Uterus (tissue), 4 donors: ENCODE data around the gene LRP8. TPM values are rescaled to one million over a fixed set of nuclear protein-coding genes. Genes with fewer than 3 reads are reported as not detected.

Experiments used
- DNase-seq, 2 donors: peaks; one replicate each; pipeline ENCODE4 v3.0.0-alpha.2; 2019 to 2020
- H3K27ac ChIP-seq, 2 donors: fragments of 200-600 bp; sonication (generic); 1 replicate in 1 of 2; 2 replicates in 1 of 2; pipeline ENCODE4 v1.5.1; 2016 to 2018
- H3K27me3 ChIP-seq, 2 donors: fragments of 200-600 bp; sonication (generic); one replicate each; pipeline ENCODE4 v1.5.1; 2018 to 2019; ENCODE audit warnings: control low read depth in 1 of 2
- H3K36me3 ChIP-seq, 2 donors: fragments of 200-600 bp; sonication (generic); one replicate each; pipeline ENCODE4 v1.5.1; 2019; ENCODE audit warnings: control low read depth in 1 of 2
- H3K4me1 ChIP-seq, 2 donors: fragments of 200-600 bp; sonication (generic); one replicate each; pipeline ENCODE4 v1.5.1; 2018 to 2019; ENCODE audit warnings: control low read depth in 1 of 2
- H3K4me3 ChIP-seq, 2 donors: fragments of 200-600 bp; sonication (generic); 1 replicate in 1 of 2; 2 replicates in 1 of 2; pipeline ENCODE4 v1.5.1; 2018 to 2019; ENCODE audit warnings: mild to moderate bottlenecking in 1 of 2
- H3K9me3 ChIP-seq, 2 donors: fragments of 200-600 bp; sonication (generic); one replicate each; pipeline ENCODE4 v1.5.1; 2019; ENCODE audit warnings: control low read depth in 1 of 2
- POLR2A ChIP-seq, 2 donors: fragments of 450-650 bp; IDR thresholded peaks; one replicate each; pipeline ENCODE4 v1.6.1; 2016; ENCODE audit warnings: antibody characterized with exemption in 2 of 2, mild to moderate bottlenecking in 1 of 2, moderate library complexity in 1 of 2
- intact Hi-C: fragments of 100-400 bp; cut with DNase I; formaldehyde crosslinking; loops from one replicate; pipeline ENCODE4 v1.15.1; 2023; ENCODE audit warnings: low total_unique reads
- total RNA-seq, 4 donors: library from RNA; depleted of rRNA in 3 of 4; stranded (reverse); fragments of >200 nt in 3 of 4; gene quantifications; one replicate each; pipeline versions ENCODE4 v1.1.0 to v1.2.4, GENCODE V29; 2014 to 2023
- TF ChIP-seq, protein P1 (sequence below), 4 experiments: fragments of 200-600 bp in 2 of 4; fragments of 450-650 bp in 2 of 4; sonication (generic) in 2 of 4; IDR thresholded peaks; one replicate each; pipeline ENCODE4 v1.5.1; 2016 to 2019; ENCODE audit warnings: antibody characterized with exemption in 4 of 4, mild to moderate bottlenecking in 2 of 4, moderate library complexity in 1 of 4
- donor health status: DM: yes; HTN: yes; CAD: no.

Gene LRP8
- 10 to 100 TPM in 1 of 4 donors, 1 to 10 TPM in 3; 1.5 to 15.3 (median 8.5) TPM for total RNA-seq

DNA sequence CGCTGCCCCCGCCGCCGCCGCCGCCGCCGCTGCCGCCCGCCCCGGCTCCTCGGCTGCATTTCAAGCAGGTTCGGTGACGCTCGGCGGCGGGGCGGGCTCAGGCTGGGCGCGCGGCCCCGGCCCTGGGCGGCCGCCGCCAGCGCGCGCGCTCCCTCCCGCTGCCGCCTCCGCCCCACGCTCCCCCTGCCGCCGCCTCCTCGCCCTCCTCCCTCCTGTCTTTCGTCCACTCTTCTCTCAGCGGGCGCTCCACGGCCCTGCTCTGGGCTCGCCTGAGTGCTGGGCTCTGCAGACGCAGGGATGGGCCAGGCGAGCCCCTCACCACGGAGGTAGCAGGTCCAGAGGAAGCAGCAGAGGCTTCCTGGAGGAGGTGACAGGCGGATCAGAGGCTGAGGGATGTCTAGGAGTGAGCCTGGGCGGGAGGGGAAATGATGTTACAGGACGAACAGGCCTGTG lies at the start of gene LRP8:
TSS of gene LRP8 (minus strand) at position 62 of the 453 bp plus-strand sequence. CDS start 158 bp downstream, outside the sequence.
- no peak for TF ChIP-seq POLR2A (IDR thresholded peaks at IDR 0.05)
- TF ChIP-seq, protein P1, sequence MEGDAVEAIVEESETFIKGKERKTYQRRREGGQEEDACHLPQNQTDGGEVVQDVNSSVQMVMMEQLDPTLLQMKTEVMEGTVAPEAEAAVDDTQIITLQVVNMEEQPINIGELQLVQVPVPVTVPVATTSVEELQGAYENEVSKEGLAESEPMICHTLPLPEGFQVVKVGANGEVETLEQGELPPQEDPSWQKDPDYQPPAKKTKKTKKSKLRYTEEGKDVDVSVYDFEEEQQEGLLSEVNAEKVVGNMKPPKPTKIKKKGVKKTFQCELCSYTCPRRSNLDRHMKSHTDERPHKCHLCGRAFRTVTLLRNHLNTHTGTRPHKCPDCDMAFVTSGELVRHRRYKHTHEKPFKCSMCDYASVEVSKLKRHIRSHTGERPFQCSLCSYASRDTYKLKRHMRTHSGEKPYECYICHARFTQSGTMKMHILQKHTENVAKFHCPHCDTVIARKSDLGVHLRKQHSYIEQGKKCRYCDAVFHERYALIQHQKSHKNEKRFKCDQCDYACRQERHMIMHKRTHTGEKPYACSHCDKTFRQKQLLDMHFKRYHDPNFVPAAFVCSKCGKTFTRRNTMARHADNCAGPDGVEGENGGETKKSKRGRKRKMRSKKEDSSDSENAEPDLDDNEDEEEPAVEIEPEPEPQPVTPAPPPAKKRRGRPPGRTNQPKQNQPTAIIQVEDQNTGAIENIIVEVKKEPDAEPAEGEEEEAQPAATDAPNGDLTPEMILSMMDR (IDR thresholded peaks at IDR 0.05) = peak in 1 of 4 experiments; percentile 14
- no peaks in the 10 kb centered on the region for H3K36me3 ChIP-seq
- no peaks in the 10 kb centered on the region for H3K27me3 ChIP-seq
- peaks cover 0 to 6% of the 10 kb centered on the region in 2 donors for H3K4me1 ChIP-seq
- H3K9me3 ChIP-seq = no peaks in the 10 kb centered on the region
- DNase-seq = peak; percentile 52 to 70
- intact Hi-C loops = no loop called here
- peak within 1 kb of the TSS; percentile 60 to 65 for H3K4me3 ChIP-seq
- peak within 1 kb of the TSS; percentile 8 to 54 for H3K27ac ChIP-seq

DNA sequence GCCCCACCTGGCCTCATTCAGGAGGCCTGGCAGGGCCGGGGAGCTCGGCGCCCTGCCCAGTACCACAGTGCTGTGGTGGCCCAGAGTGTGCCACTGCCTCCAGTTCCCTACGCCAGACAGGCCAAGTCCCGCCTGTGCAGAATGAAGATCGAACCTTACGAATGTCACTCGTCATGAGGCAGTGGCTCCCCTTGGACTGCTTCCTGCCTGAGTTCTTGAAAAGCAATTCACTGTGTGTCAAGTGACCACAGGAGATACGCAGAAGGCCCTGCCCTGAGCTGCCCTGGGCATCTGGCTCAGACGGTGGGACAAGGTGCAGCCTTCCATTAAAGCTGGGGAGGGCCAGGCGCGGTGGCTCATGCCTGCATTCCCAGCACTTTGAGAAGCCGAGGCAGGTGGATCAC lies 49.6 kb upstream of the LRP8 start:
- Histone ChIP-seq H3K9me3 (no peaks in the 10 kb centered on the region), H3K4me3 (no peak overlapping the region), H3K4me1 (no peaks in the 10 kb centered on the region), H3K27ac (no peak overlapping the region), H3K36me3 (no peaks in the 10 kb centered on the region), H3K27me3 (no peaks in the 10 kb centered on the region)
- intact Hi-C loops = no loop called here
- DNase-seq = peak; percentile 3 to 9
- no peak for TF ChIP-seq POLR2A (IDR thresholded peaks at IDR 0.05)
- TF ChIP-seq, protein P1 (IDR thresholded peaks at IDR 0.05) = no peak

DNA sequence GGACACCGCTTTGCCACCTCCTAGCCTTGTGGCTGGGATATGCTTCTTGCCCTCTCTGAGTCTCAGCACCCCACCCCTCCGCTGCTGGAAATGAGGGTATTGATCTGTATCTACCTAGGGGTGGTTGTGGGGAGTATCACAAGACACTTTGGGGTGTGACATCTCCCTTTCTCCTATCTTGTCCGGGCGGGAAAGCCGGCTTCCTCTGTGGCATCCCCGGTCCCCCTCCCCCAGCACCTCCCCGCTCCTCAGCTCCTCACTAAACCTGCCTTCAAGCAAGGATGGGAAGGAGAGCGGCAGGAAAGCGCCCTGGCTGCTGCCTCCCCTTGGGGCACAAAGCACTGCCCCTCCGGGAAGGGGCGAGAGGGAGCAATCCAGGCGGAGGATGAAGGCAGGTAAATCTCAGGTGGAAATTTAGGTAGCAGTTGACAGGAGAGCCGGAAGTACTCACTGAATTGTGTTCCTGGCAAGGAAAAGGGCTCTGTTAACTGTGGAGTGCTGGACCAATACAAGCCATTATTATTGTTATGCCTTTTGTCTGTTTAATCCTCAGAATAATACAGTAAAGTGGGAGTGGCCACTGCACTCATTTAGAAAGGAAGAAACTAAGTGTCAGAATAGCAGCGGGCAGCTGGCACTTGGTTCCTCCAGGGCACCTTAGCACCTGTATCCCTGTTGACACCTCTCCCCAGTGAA lies 49.0 kb upstream of the LRP8 start:
- DNase-seq = peak in 1 of 2 donors; percentile 3
- no peaks in the 10 kb centered on the region for H3K4me1 ChIP-seq
- no peaks in the 10 kb centered on the region for H3K36me3 ChIP-seq
- TF ChIP-seq POLR2A (IDR thresholded peaks at IDR 0.05) = no peak
- TF ChIP-seq, protein P1 (IDR thresholded peaks at IDR 0.05) = no peak
- H3K27me3 ChIP-seq = no peaks in the 10 kb centered on the region
- H3K27ac ChIP-seq = no peak overlapping the region
- intact Hi-C loops = no loop called here
- no peaks in the 10 kb centered on the region for H3K9me3 ChIP-seq
- no peak overlapping the region for H3K4me3 ChIP-seq

DNA sequence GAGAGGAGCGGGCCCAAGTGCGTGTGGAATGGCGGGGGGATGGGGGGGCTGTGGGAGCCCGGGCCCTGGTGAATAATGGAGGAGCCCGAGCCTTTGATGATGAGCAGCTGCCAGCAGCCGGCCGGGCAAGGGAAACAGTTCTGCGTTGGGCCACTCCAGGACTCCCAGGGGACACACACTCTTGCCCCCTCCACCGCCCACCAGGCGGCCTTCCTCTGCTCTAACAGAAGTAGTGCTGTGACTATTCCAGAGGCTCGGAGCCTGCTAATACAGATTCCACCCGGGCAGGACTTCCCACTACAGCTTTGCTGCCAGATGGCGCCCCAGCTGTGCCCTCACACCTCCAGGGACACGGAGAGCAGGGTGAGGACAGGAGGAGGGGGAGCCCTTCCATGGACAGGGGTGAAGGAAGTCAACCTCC lies 48.2 kb upstream of the LRP8 start:
- H3K27me3 ChIP-seq = no peaks in the 10 kb centered on the region
- no peaks in the 10 kb centered on the region for H3K9me3 ChIP-seq
- H3K36me3 ChIP-seq = no peaks in the 10 kb centered on the region
- H3K27ac ChIP-seq = no peak overlapping the region
- intact Hi-C loops = no loop called here
- no peak overlapping the region for H3K4me3 ChIP-seq
- peak in 1 of 2 donors; percentile 9 for DNase-seq
- H3K4me1 ChIP-seq = no peaks in the 10 kb centered on the region
- TF ChIP-seq, protein P1 (IDR thresholded peaks at IDR 0.05) = no peak
- TF ChIP-seq POLR2A (IDR thresholded peaks at IDR 0.05) = no peak

DNA sequence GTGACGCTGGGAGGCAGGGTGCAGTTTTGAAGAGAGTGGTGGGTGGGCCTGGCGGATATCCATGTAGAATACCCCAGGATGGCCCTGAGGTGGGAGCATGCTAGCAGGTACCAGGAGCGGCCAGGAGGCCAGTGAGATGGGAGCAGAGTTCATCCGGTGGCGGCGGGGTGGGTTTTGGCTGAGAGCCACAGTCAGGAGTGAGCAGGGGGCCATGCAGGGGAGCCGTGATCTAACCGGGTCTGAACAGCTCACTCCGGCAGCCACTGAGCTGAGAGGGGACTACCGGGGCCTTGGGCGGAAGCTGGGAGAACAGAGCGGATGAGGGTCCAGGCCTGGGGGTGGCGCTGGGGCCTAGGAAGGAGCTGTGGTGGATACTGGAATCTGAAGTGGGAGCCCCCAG lies 47.6 kb upstream of the LRP8 start:
- H3K27me3 ChIP-seq = no peaks in the 10 kb centered on the region
- DNase-seq = peak; percentile 5 to 6
- no peak overlapping the region for H3K27ac ChIP-seq
- no peak for TF ChIP-seq POLR2A (IDR thresholded peaks at IDR 0.05)
- TF ChIP-seq, protein P1 (IDR thresholded peaks at IDR 0.05) = no peak
- intact Hi-C loops = no loop called here
- H3K4me1 ChIP-seq = no peaks in the 10 kb centered on the region
- no peaks in the 10 kb centered on the region for H3K36me3 ChIP-seq
- H3K4me3 ChIP-seq = no peak overlapping the region
- H3K9me3 ChIP-seq = no peaks in the 10 kb centered on the region
